Inflammatory macrophage treated with lipopolysaccharide for 4 hours (primary cell): ENCODE measurements around the gene CASP10.
A peak's percentile ranks its signal among the peaks of the same experiment; 100 is the strongest.
"Not testable (repeated sequence)": the region's sequence is repeated elsewhere in the genome, so short reads cannot be mapped to it uniquely, and the experiment has no call there.

ENCODE experiments used
- DNase-seq: peaks from one replicate; pipeline ENCODE4 v3.0.0-alpha.2; 2020

The CASP10 gene, protein sequence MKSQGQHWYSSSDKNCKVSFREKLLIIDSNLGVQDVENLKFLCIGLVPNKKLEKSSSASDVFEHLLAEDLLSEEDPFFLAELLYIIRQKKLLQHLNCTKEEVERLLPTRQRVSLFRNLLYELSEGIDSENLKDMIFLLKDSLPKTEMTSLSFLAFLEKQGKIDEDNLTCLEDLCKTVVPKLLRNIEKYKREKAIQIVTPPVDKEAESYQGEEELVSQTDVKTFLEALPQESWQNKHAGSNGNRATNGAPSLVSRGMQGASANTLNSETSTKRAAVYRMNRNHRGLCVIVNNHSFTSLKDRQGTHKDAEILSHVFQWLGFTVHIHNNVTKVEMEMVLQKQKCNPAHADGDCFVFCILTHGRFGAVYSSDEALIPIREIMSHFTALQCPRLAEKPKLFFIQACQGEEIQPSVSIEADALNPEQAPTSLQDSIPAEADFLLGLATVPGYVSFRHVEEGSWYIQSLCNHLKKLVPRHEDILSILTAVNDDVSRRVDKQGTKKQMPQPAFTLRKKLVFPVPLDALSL

DNA sequence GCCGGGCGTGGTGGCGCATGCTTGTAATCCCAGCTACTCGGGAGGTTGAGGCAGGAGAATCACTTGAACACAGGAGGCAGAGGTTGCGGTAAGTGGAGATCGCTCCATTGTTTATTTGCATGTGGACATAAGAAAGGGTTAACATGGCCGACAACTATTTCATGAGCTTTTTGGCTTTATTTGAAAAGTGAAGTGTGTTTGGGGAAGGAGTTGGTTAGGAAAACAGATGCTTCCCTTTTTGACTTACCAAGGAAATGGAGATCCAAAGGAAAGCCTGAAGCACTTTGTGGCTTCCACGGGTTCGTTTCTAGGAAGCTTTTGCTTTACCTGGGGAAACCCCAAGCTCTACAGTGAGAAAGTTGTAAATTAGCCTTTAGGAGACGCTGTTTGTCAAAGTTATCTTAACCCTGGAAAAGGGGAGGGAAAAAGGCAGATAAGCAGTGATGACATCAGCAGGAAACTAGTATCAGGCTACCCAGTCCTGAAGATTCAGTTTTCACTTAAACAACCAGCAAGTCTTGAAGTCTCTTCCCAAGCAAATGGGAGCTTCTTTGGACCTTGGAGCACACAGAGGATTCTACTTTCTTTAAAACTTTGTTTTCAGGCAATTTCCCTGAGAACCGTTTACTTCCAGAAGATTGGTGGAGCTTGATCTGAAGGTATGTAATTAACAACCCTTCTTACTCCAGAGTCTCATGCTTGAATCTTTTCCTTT is at the start of gene CASP10:
CASP10 (plus strand) TSS at position 492 of the 715 bp plus-strand sequence. CDS start 2,637 bp downstream, outside the sequence.
- DNase-seq = peak; percentile 93

DNA sequence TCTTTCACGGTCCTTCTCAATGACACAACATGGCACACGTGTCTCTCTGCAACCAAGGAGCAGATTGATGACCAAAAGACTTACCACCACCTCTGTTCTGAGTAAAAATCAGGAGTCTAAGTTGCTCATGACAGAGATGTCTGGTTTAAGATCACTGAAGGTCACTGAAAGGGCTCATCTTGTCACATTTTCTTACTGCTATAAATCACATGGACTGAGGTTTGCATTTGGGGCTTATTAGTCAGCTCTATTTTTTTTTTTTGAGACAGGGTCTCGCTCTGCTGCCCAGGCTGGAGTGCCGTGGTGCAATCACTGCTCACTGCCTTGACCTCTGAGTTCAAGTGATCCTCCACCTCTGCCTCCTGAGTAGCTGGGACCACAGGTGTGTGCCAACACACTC is 47.6 kb upstream of the CASP10 start:
- DNase-seq = peak; percentile 63

DNA sequence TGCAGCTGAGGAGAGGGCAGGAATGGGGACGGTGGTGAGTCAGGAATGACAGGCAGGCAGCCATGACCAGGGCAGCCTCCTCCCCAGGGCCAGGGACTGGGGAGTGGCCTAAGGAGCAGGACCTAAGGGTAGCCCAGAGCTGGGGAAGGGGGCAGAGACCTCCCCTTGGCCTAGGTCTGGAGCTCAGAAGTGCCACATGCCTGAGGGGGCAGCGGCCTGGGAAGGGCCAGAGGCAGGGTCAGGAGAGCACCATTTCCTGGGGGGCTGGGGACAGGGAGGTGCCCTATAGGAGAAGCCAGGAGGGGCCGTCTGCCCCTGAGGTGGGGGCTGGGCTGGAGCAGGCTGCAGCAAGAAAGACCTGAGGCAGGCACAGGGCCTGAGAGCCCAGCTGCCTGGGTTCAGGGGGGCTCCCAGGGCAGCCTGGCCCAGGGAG is 46.0 kb upstream of the CASP10 start:
- no peak for DNase-seq

DNA sequence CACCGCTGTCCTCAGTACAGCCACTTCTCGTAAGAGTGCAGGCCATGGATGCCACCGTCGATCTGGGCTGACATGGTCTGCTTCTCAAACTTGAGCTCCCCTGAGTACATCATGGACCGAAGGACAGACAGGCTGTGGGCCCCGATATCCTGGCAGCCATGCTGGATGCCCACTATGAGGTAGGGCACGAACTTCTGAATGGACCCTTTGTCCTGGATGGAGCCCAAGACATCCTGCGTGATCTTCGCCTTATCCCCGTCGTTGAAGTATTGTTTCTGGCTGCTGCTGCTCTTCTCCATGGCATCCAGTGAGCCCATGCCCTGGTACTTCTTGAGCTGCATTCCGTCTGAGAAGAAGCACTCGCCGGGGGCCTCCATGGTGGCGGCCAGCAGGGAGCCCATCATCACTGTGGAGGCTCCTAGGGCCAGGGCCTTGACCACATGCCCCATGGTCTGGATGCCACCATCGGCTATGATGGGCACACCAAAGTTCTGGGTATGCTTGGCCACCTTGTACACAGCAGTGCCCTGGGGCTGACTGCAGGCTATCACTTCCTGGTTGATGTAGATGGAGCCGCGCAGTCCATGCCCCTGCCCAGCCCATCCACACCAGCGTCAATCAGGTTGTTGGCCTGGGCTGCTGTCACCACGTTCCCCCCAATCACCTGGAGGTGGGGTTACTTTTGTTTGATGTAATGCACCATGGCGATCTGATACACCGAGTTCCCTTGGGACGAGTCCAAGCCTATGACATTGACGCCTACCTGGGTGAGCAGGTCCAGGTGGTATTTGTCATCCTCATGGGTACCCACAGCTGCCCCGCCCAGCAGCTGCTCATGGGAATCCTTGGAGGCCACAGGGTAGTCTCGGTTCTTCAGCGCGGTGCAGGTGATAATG is 45.2 kb upstream of the CASP10 start:
- no peak for DNase-seq

DNA sequence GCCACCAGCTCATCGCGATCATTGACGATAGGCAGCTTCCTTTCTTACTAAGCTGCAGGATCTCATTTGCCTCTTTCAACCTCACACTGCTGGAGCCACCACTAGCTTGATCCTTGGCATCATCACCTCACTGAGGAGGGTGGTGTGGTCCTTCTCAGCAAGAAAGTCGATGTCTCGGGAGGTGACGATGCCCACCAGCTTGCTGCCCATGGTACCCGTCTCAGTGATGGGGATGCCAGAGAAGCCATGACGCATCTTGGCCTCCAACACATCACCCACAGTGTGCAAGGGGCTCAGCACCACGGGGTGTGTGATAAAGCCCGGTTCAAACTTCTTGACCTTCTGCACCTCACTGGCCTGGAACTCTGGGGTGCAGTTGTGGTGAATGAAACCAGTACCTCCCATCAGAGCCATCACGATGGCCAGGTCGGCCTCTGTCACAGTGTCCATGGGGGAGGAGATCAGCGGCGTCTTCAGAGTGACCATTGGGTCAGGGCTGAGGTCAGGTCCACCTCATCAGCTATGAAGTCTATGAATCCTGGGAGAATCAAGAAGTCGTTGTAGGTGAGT is 44.5 kb upstream of the CASP10 start:
- no peak for DNase-seq

DNA sequence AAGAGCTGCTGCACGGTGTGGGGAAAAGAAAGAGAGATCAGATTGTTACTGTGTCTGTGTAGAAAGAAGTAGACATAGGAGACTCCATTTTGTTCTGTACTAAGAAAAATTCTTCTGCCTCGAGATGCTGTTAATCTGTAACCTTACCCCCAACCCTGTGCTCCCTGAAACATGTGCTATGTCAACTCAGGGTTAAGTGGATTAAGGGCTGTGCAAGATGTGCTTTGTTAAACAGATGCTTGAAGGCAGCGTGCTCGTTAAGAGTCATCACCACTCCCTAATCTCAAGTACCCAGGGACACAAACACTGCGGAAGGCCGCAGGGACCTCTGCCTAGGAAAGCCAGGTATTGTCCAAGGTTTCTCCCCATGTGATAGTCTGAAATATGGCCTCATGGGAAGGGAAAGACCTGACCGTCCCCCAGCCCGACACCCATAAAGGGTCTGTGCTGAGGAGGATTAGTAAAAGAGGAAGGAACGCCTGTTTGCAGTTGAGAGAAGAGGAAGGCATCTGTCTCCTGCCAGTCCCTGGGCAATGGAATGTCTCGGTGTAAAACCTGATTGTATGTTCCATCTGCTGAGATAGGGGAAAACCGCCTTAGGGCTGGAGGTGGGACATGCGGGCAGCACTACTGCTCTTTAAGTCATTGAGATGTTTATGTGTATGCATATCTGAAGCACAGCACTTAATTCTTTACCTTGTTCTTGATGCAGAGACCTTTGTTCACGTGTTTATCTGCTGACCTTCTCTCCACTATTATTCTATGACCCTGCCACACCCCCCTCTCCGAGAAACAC is 43.8 kb upstream of the CASP10 start:
- DNase-seq = not testable (repeated sequence)

DNA sequence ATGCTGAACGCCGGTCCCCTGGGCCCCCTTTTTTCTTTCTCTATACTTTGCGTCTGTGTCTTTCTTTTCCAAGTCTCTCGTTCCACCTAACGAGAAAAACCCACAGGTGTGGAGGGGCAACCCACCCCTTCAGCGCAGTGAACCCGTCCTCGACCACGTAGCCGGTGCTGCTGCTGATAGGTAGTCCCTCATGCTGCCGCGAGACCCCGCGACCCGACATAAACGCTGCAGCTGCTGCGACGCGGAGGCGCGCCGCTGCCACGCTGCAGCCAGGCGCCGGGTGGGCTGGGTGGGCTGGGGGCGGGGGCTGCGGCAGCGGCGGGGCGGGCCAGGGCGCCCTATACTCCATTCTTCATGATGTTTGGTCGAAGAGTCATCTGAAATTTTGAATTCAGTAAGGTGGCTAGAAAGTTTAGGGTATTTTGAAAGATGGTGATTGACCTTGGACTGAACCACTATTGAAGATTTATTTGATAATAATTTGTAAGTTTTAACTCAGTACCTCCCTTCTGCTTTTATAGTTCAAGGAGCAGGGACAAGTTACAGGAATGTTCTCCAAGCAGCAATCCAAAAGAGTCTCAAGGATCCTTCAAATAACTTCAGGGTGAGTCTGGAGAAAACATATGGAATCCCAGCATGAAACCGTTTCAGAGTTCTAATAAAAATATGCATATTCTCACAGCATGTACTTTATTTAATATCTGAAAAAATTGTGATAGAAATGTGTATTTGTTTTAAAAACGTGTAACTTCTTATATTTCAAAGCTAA is 42.9 kb upstream of the CASP10 start:
- no peak for DNase-seq

DNA sequence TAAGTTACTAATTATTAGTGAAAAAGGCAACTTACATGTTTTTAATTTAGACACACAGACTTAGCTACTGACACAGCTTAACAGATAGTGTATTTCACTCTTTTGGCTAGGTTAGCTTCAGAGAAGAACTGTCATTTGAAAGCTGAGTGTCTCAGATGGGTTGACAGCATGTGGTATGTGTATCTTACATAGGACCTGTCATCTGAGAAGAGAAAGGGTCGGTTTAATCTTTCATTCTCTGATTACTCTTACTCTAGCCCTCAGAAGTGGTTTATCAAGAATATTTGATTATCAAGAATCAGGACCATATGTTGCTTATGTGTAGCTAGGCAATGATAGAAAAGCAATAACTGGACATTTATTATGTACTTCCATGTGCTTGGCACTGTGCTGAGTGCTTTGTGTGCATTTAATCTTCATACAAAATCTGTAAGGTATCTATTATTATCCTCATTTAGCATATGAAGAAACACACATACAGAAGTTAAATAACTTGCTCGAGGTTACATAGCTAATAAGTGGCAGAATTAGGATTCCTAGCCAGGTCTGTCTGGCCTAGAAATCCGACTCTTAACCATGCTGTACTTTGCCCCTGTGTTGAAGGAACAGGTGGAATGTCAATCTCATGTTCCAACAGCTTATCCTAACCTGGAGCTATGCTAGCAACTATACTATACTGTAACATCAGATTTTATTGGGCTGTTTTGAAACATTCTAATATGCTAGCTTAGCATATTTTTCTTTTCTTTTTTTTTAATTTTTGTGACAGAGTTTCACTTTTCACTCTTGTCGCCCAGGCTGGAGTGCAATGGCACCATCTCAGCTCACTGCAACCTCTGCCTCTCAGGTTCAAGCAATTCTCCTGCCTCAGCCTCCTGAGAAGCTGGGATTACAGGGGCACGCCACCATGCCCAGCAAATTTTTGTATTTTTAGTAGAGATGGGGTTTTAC is 38.6 kb upstream of the CASP10 start:
- no peak for DNase-seq

DNA sequence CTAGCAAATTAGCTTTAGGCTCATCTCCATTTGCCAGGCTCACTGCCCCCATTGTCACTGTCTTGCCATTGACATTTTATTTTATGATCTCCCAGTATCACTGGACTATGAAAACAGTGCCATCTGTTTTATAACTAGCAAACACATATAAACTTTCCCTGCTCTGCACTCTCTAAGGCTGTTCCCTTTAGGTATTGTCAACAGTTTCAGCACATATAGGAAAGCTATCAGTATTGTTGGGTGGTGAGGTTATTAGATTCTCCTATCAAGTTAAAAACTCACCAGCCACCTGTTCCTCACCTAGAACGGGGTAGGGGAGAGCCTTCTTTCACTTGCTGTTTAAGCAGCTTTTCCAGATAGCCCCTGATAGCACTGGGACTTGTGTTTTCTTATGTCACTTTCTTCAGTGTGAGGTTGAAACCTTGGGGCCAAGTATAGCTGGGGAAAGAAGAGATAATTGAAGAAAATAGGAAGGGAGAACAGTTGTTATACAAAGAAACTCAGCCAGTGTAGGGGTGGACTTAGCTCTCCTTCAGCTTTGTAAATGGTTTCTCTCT is 34.4 kb upstream of the CASP10 start:
- no peak for DNase-seq

DNA sequence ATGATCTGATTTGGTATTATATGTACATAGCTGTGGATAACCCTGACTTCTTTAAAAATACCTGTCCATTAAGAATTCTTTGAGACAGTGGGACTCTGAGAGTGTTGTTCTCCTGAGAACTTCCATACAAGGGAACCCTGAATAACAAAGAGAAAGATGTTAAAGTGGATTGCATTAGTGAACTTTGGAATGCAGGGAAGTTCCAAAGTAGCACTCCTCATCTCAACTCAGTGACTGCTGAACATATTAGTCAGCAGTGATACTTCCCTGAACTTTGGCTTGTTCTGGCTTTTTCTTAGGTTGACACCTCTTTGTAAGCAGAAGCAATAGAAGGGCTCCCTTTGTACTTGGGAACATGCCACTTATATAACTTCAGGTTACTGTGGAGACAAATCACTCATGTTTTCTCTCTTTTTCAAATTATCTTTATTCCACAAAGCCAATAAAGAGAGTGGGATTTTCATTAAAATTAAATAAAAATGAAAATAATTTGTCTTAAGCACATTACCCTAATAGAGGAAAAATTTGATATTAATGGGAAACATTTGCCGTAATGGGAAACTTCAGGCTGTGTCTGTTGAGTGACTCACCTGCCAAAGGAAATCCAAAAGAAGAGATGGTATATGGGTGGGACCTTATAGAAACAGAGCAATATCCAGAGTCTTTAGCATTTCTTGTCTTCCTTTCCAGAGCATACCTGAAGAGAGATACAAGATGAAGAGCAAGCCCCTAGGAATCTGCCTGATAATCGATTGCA is 33.7 kb upstream of the CASP10 start:
- peak; percentile 58 for DNase-seq

DNA sequence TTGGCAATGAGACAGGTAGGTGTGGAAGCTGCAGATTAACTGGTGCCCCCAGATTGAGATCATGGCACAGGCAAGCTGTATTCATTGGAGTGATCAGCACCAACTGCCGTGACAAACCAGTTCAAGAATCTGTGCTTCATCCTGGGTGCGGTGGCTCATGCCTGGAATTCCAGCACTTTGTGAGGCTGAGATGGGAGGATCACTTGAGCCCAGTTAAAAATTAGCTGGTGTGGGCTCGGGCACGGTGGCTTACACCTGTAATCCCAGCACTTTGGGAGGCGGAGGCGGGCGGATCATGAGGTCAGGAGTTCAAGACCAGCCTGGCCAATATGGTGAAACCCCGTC is 33.1 kb upstream of the CASP10 start:
- not testable (repeated sequence) for DNase-seq

DNA sequence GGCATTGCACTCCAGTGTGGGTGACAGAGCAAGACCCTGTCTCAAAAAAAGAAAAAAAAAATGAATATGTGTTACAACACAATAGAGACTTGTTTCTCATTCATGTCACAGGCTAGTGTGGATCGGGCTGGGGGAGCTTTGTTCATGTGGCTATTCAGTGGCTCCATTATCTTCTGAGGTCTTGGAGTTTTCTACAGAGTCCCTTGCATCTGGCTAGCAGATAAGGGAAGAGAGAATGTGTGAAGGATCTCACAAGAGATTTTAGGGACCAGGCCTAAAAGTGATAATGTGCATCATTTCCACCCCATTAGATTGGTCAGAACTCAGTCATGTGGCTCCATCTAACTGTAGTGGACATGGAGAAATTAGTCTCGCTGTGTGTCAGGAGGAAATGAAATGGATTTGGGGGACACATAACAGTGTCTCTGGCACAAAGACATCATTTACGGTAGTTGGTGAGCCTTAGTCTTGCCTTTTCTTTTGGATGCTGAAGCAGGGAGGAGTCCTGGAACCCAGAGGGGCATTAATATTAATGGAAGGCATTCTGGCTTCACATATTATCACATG is 32.4 kb upstream of the CASP10 start:
- DNase-seq = no peak

DNA sequence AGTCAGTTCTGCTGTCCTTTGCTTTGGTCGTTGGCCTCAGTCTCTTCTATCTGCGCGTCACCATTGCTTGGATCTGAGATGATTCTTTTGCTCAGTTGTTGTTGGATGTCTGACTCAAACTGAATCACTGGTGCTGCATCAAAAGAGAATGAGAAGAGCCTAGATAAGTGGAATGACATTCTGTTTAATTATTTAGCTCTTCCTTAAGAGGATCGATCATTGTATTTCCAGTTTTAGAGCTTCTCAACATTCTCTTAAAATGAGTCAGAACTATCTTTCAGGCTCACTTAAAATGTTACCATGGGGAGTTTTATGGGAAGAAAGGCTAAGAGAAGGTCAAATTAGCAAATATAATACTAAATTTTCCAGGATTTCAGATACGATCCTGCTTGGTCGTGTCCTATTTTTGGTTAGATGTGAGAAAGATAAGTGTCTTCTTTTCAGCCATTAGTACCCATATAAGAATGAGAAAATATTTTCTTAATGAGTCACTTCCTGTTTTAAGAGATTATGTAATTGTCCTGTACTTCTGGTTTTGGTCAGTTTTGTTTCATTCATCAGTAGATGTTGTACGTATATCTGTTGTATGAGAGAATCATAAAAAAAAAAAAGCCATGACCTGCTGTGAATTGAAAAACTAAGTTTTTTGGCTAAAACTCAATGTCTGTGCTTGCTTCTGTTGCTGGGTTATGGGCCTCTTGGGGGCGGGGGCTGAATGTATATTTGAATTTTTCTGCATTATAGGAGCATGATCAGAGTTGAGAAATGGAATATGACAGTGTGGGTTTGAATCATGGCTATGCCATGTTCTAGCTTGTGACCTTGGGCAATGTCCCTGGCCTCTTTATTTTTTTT is 31.6 kb upstream of the CASP10 start:
- DNase-seq = peak; percentile 89

DNA sequence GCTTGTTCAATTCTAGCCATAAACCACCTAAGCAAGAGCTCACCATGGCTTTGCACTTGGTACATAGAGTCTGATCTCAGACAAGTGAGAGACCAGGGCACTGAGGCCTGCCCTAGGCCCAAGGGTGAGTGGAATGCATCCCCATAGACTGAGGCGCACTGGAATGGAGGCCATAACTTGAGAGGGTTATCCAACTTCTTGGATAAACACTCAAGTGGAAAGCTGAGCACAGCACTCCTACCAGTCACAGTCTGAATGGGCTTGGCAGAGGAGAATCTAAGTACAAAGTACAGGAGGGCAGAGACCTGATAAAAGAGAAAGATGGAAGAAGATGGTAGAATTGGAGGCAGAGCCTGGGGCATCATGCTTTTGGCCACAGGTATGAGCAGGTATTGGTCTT is 30.4 kb upstream of the CASP10 start:
- DNase-seq = no peak

DNA sequence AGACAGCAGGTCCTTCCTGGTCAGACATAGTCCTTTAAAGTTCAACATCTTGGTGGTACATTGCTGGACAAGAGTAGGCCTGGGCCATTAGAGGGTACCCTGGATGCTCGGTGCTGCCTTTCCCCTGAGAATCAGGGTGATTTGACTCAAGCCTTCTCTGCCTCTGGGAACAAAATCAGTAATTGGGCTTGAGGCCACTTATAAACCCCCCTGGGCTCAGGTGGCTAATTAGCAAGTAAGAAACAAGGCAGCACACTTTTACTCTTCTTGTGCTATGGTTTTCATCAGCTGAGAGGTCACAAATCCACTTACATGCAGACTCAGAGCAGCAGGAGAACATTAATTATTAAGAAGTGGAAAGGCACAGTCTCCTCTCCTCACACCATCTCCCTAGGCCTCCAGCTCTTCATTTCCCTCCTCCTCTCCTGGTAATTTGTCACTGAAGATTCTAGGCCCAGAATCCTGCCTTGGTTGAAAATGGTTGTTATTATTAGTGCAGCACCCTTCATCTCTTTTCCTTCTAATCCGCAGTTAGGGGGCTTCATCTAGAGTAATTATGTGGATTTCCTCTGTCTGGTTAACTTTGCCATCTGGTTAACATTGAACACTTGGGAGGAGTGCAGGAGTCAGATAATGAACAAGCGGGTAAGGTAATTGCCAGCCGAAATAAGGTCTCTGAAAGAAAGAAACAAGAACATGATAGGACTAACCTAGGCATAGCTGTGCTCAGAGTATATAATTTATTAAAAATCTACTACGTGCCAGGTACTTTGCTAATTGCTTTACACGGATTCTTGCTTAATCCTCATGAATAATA is 29.7 kb upstream of the CASP10 start:
- DNase-seq = no peak

DNA sequence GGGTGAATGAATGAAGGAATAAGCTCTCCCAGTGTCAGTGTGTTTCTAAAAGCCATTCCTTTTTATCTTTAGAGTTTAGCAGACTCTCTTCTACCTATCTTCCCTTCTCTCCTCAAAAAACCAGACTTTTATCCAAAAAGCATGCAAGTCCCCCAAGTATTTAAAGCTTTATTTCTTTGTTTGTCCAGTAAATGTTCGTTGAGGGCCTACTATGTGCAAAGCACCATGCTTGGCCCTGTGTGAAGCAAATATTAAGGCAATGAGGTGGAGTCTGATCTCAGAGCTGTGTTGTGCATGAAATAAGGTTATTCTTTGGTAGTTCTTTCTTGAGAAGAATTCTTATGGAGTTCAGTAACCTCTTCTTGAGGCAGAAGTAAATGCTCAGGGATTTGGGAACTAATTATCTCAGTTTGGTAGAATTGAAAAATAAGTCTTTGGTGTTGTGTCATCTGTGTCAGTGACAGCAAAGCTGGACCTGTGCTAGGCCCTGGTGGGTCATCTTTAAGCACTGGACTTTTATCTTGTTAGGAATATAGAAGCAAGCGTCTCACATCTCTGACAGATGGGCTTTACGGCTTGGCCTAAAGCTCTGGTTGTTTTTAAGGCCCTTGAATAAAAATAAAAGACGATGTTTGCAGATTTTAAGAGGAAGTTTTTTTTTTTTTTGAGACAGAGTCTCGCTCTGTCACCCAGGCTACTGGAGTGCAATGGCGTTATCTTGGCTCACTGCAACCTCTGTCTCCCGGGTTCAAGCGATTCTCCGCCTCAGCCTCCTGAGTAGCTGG is 28.1 kb upstream of the CASP10 start:
- no peak for DNase-seq
